SK-N-SH (cell line): Measurements from ENCODE around the gene MXRA8. TPM values are rescaled to one million over a fixed set of nuclear protein-coding genes. Genes with fewer than 3 reads are reported as not detected.

Experiments used
- CTCF ChIA-PET: fragments of 300-600, 350-600 bp; formaldehyde crosslinking; extraction: SDS; loops from one replicate; lab custom pipeline; 2021; lab: Yijun Ruan, JAX
- POLR2A ChIA-PET: fragments of 350-600 bp; sonication (Branson Sonifier 250); formaldehyde crosslinking; extraction: SDS; loops from one replicate; lab custom pipeline; 2020; ENCODE audit warnings: antibody characterized with exemption, inconsistent platforms; lab: Yijun Ruan, JAX
- DNase-seq: peaks from one replicate; pipeline ENCODE4 v3.0.0; 2012
- H2AFZ ChIP-seq: fragments of 200-600 bp; sonication (generic); 2 replicates; pipeline ENCODE4 v1.8.1; 2016; ENCODE audit warnings: antibody characterized with exemption, mild to moderate bottlenecking, low read depth
- H3F3A ChIP-seq: fragments of 200-600 bp; sonication (generic); replicated peaks from 2 replicates; pipeline ENCODE3; 2016; ENCODE audit warnings: antibody characterized with exemption, mild to moderate bottlenecking; ENCODE audit not compliant: insufficient read depth
- H3K27ac ChIP-seq, 2 experiments: fragments of 200-500 bp in 1 of 2; fragments of 200-600 bp in 1 of 2; sonication (Bioruptor generic) in 1 of 2; sonication (generic), shearing (Covaris generic) in 1 of 2; 2 replicates each; pipeline versions ENCODE4 v1.5.1 to v1.6.1; 2014 to 2016; ENCODE audit warnings: low read depth in 2 of 2, inconsistent platforms in 1 of 2, low read length in 1 of 2, mild to moderate bottlenecking in 1 of 2, mixed read lengths in 1 of 2
- H3K27me3 ChIP-seq: fragments of 200-600 bp; sonication (generic), shearing (Covaris generic); 2 replicates; pipeline ENCODE4 v1.6.1; 2016; ENCODE audit warnings: mixed run types; ENCODE audit not compliant: insufficient read depth
- H3K36me3 ChIP-seq, 2 experiments: fragments of 200-500 bp in 1 of 2; fragments of 200-600 bp in 1 of 2; sonication (Bioruptor generic) in 1 of 2; sonication (generic) in 1 of 2; replicated peaks in 1 of 2; 2 replicates each; pipeline versions ENCODE3 to v1.5.1; 2014 to 2016; ENCODE audit warnings: low read length in 1 of 2, mild to moderate bottlenecking in 1 of 2; ENCODE audit not compliant: insufficient read depth in 2 of 2, control insufficient read depth in 1 of 2
- H3K4me1 ChIP-seq, 2 experiments: fragments of 200-500 bp in 1 of 2; fragments of 200-600 bp in 1 of 2; sonication (Bioruptor generic) in 1 of 2; sonication (generic), shearing (Covaris generic) in 1 of 2; 2 replicates each; pipeline versions ENCODE4 v1.5.1 to v1.6.1; 2014 to 2016; ENCODE audit warnings: low read depth in 1 of 2, low read length in 1 of 2, mixed run types in 1 of 2; ENCODE audit not compliant: insufficient read depth in 2 of 2, control insufficient read depth in 1 of 2
- H3K4me2 ChIP-seq: fragments of 200-600 bp; sonication (generic), shearing (Covaris generic); 2 replicates; pipeline ENCODE4 v1.6.1; 2017; ENCODE audit warnings: mixed run types
- H3K4me3 ChIP-seq, 2 experiments: fragments of 200-500 bp in 1 of 2; fragments of 200-600 bp in 1 of 2; sonication (Bioruptor generic) in 1 of 2; sonication (generic), shearing (Covaris generic) in 1 of 2; 2 replicates each; pipeline versions ENCODE4 v1.5.1 to v1.8.1; 2014 to 2016; ENCODE audit warnings: low read depth in 2 of 2, inconsistent platforms in 1 of 2, low read length in 1 of 2, mild to moderate bottlenecking in 1 of 2, mixed read lengths in 1 of 2, moderate library complexity in 1 of 2
- H3K79me2 ChIP-seq: fragments of 200-600 bp; sonication (generic); 2 replicates; pipeline ENCODE4 v1.8.1; 2017; ENCODE audit warnings: mild to moderate bottlenecking; ENCODE audit not compliant: insufficient read depth
- H3K9ac ChIP-seq: fragments of 200-600 bp; sonication (generic); 2 replicates; pipeline ENCODE4 v1.6.1; 2017; ENCODE audit warnings: mixed run types
- H3K9me2 ChIP-seq: fragments of 200-600 bp; sonication (generic); 2 replicates; pipeline ENCODE4 v1.6.1; 2017; ENCODE audit warnings: mixed run types
- H3K9me3 ChIP-seq: fragments of 200-600 bp; sonication (generic); 2 replicates; pipeline ENCODE4 v1.6.1; 2017; ENCODE audit warnings: mixed run types, mild to moderate bottlenecking, moderate library complexity
- H4K20me1 ChIP-seq: fragments of 200-600 bp; sonication (generic); 2 replicates; pipeline ENCODE4 v1.6.1; 2017; ENCODE audit warnings: mild to moderate bottlenecking, mixed run types; ENCODE audit not compliant: insufficient read depth
- CTCF ChIP-seq: fragments of 200-600 bp; sonication (generic); IDR thresholded peaks from 2 replicates; pipeline ENCODE4 v1.6.1; 2017; ENCODE audit warnings: antibody characterized with exemption, mild to moderate bottlenecking, moderate library complexity
- EP300 ChIP-seq, 2 experiments: IDR thresholded peaks; 2 replicates each; pipeline versions ENCODE4 v1.4.0 to v1.6.1; 2012; ENCODE audit warnings: borderline replicate concordance in 1 of 2, low read depth in 1 of 2, low read length in 1 of 2
- EZH2phosphoT487 ChIP-seq: fragments of 200-600 bp; sonication (generic); IDR thresholded peaks from 2 replicates; pipeline ENCODE4 v1.6.1; 2017; ENCODE audit warnings: low read depth, mixed run types, mild to moderate bottlenecking, antibody characterized with exemption, moderate library complexity, borderline replicate concordance
- FOSL2 ChIP-seq: IDR thresholded peaks from 2 replicates; pipeline ENCODE4 v1.4.0; 2012; ENCODE audit warnings: low read depth, mild to moderate bottlenecking, moderate library complexity, borderline replicate concordance
- FOXM1 ChIP-seq: IDR thresholded peaks from 2 replicates; pipeline ENCODE4 v1.4.0; 2012; ENCODE audit warnings: low read depth, mild to moderate bottlenecking
- GABPA ChIP-seq: IDR thresholded peaks from 2 replicates; pipeline ENCODE4 v1.4.0; 2012; ENCODE audit warnings: low read depth, mild to moderate bottlenecking
- IRF3 ChIP-seq: fragments of 150-350 bp; IDR thresholded peaks from 2 replicates; pipeline ENCODE4 v1.6.1; 2016; ENCODE audit warnings: mild to moderate bottlenecking, low read depth, low read length
- JUND ChIP-seq: IDR thresholded peaks from 2 replicates; pipeline ENCODE4 v1.4.0; 2012
- MAX ChIP-seq: IDR thresholded peaks from 2 replicates; pipeline ENCODE4 v1.4.0; 2012; ENCODE audit warnings: low read depth
- NRF1 ChIP-seq: IDR thresholded peaks from 2 replicates; pipeline ENCODE4 v1.6.1; 2012; ENCODE audit warnings: low read depth, mild to moderate bottlenecking, low read length
- POLR2AphosphoS5 ChIP-seq: IDR thresholded peaks from 2 replicates; pipeline ENCODE4 v1.6.1; 2012; ENCODE audit warnings: low read depth, low read length
- RAD21 ChIP-seq: IDR thresholded peaks from 2 replicates; pipeline ENCODE4 v1.6.1; 2012; ENCODE audit warnings: mild to moderate bottlenecking, low read length
- RCOR1 ChIP-seq: fragments of 150-350 bp; IDR thresholded peaks from 2 replicates; pipeline ENCODE4 v1.6.1; 2017; ENCODE audit warnings: antibody characterized with exemption, low read length
- RFX5 ChIP-seq: IDR thresholded peaks from 2 replicates; pipeline ENCODE4 v1.6.1; 2012; ENCODE audit warnings: mild to moderate bottlenecking, improper control_type of control experiment, low read length
- RXRA ChIP-seq: IDR thresholded peaks from 2 replicates; pipeline ENCODE4 v1.4.0; 2012; ENCODE audit warnings: low read depth, mild to moderate bottlenecking, borderline replicate concordance
- SIN3A ChIP-seq: IDR thresholded peaks from 2 replicates; pipeline ENCODE4 v1.6.1; 2012; ENCODE audit warnings: low read depth, mild to moderate bottlenecking, low read length, moderate library complexity, borderline replicate concordance
- SMC3 ChIP-seq: IDR thresholded peaks from 2 replicates; pipeline ENCODE4 v1.6.1; 2012; ENCODE audit warnings: low read depth, low read length, improper control_type of control experiment
- TEAD4 ChIP-seq: IDR thresholded peaks from 2 replicates; pipeline ENCODE4 v1.4.0; 2012; ENCODE audit warnings: mild to moderate bottlenecking, borderline replicate concordance; ENCODE audit not compliant: insufficient read depth
- ZBTB33 ChIP-seq: IDR thresholded peaks from 2 replicates; pipeline ENCODE4 v1.4.0; 2012; ENCODE audit warnings: low read depth, borderline replicate concordance
- WGBS: methylation state at CpG from one replicate; pipeline ENCODE4 v1.1.6; 2017; ENCODE audit warnings: low lambda C conversion rate; 5-methylcytosine and 5-hydroxymethylcytosine counted together
- polyA plus RNA-seq, 3 experiments: library from polyadenylated mRNA; depleted of rRNA; stranded (reverse); fragments of >200 nt; gene quantifications; 2 replicates each; pipeline ENCODE4 v1.2.3, GENCODE V29; 2012

MXRA8 gene
- polyA plus RNA-seq, 1 of the 3 experiments (the other 2 are of a cell fraction), result 2.5 TPM

- TF ChIP-seq ZBTB33, result no peak
These were observed 13.0 kb downstream of the MXRA8 start (continued) for GRCh38 chr1:1345384-1345783.

GRCh38 chr1:1344655-1345361 lies 13.5 kb downstream of the MXRA8 start:
- Histone ChIP-seq H3K9me2 (no peaks in the 10 kb centered on the region), H2AFZ (no peak overlapping the region), H3K4me3 (no peak overlapping the region), H3K79me2 (peaks cover 47% of the 10 kb centered on the region), H4K20me1 (peaks cover 50% of the 10 kb centered on the region), H3K4me1 (peaks cover 0 to 19% of the 10 kb centered on the region in 2 experiments; a peak in 1 of 4 replicates), H3K27me3 (no peaks in the 10 kb centered on the region), H3K9me3 (no peaks in the 10 kb centered on the region), H3K4me2 (no peak overlapping the region; the same call in 1 of the 2 replicates), H3K27ac (no peak overlapping the region), H3K9ac (no peak overlapping the region), H3K36me3 (peaks cover 0 to 4% of the 10 kb centered on the region in 2 experiments), H3F3A (no peaks in the 10 kb centered on the region)
- no CpG with 5 or more reads among the region's 15 CpGs for WGBS
- peak; percentile 85 for DNase-seq
- TF ChIP-seq CTCF (peak; percentile 57), FOSL2 (peak; percentile 56; the same call in 1 of the 2 replicates), NRF1 (no peak), MAX (no peak), RAD21 (peak; percentile 38), SMC3 (peak; percentile 39; the same call in 1 of the 2 replicates)
- CTCF ChIA-PET, result interaction anchor here (0.7 to 4.8 kb wide), 9 partner anchors 10 to 32 kb away, joined by 3 to 34 read pairs (median 5); partner anchors contain the start of genes CPTP, INTS11 and TAS1R3
- POLR2A ChIA-PET, result no interaction called here

GRCh38 chr1:1343811-1344421 lies 14.4 kb downstream of the MXRA8 start:
- no peak for DNase-seq
- Histone ChIP-seq H3K27ac (no peak overlapping the region), H2AFZ (no peak overlapping the region), H3K4me2 (no peak overlapping the region), H3K4me1 (peaks cover 0 to 19% of the 10 kb centered on the region in 2 experiments; a peak in 1 of 4 replicates), H3K4me3 (no peak overlapping the region), H3F3A (no peaks in the 10 kb centered on the region), H4K20me1 (peaks cover 50% of the 10 kb centered on the region), H3K36me3 (peaks cover 0 to 7% of the 10 kb centered on the region in 2 experiments), H3K79me2 (peaks cover 47% of the 10 kb centered on the region), H3K9me3 (no peaks in the 10 kb centered on the region), H3K9me2 (no peaks in the 10 kb centered on the region), H3K27me3 (no peaks in the 10 kb centered on the region), H3K9ac (no peak overlapping the region)
- CTCF ChIA-PET, result interaction anchor here (0.9 to 4.8 kb wide), 7 partner anchors 9 to 31 kb away, joined by 3 to 34 read pairs (median 5); partner anchors contain the start of genes CPTP, INTS11 and TAS1R3
- POLR2A ChIA-PET, result no interaction called here
- 96% methylated on average over 9 of the region's 24 CpGs for WGBS
- no peak for TF ChIP-seq EZH2phosphoT487
- TF ChIP-seq RCOR1, result no peak
- TF ChIP-seq IRF3, result no peak
- no peak for TF ChIP-seq JUND
- no peak for TF ChIP-seq SIN3A
- no peak for TF ChIP-seq POLR2AphosphoS5
- TF ChIP-seq FOXM1, result no peak
- TF ChIP-seq EP300 (IDR thresholded peaks at IDR 0.05; ENCODE audit: borderline replicate concordance in 1 of 2, low read depth in 1 of 2, low read length in 1 of 2), result no peak
- TF ChIP-seq RXRA, result no peak
- TF ChIP-seq GABPA, result no peak
- no peak for TF ChIP-seq TEAD4
- no peak for TF ChIP-seq RFX5
